SHP77 treated with DMSO at 0.1 percent for 48 hours (cell line): Measurements from ENCODE around the gene TAT.
A peak's percentile ranks its signal among the peaks of the same experiment; 100 is the strongest.
"Not testable (repeated sequence)": the region's sequence is repeated elsewhere in the genome, so short reads cannot be mapped to it uniquely, and the experiment has no call there.

Experiments
- DNase-seq: peaks from one replicate; lab custom pipeline; 2025; lab: John Stamatoyannopoulos, UW

Gene TAT

DNA sequence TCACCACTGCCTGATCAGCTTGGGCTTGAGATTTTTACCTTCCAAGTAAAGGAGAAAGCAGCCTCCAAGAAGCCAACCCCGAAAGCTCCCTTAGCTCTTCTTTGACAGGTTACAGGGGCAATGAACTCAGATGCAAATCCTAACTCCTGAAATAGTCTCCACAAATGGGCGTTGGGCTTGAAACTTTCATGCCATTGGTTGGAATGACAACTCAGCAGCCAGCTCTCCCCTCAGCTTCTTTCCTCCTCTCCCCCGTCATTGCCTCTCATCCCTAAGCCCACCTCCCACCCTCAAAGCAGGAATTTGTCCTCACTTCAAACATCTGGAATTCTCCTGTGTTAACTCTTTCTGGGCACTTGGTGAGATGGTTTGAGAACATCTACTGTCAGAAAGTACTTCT is at the start of gene TAT:
Gene TAT, minus strand, starts transcription at position 122 of the 400 bp plus-strand sequence. CDS start 677 bp downstream, outside the sequence.
- DNase-seq: no peak

DNA sequence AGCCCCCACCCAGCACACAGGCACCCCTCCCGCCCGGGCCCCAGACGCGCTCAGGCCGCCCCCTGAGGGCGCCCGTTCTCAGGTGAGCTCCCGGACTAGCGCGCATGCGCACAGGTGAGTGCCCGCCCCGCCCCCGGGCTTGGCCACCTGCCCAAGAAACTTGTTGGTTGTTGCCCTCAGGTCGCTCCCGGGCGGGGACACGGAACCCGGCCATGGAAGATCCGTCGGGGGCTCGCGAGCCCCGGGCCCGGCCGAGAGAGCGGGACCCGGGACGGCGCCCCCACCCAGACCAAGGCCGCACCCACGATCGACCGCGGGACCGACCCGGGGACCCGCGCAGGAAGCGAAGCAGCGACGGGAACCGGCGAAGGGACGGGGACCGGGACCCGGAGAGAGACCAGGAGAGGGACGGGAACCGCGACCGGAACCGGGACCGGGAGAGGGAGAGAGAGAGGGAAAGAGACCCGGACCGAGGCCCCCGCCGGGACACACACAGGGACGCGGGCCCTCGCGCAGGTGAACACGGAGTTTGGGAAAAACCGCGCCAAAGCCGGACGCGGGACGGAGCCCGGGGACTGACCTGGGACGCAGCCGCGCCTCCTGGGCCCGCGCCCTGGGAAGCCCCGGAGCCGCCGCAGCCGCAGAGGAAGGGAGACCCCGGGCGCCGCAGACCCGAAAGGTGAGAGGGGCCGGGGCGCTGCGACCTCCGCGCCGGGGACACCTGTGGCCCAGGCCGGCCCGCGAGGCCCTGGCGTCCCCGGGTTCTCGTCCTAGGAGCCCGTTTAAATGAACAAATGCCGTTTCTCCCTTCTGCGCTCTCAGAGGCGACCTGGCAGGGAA is 49.3 kb upstream of the TAT start, which contains the start of gene MARVELD3:
Gene MARVELD3, plus strand, starts transcription at position 167 of the 840 bp plus-strand sequence. Its CDS starts 46 bp downstream, at position 213.
- DNase-seq: no peak

DNA sequence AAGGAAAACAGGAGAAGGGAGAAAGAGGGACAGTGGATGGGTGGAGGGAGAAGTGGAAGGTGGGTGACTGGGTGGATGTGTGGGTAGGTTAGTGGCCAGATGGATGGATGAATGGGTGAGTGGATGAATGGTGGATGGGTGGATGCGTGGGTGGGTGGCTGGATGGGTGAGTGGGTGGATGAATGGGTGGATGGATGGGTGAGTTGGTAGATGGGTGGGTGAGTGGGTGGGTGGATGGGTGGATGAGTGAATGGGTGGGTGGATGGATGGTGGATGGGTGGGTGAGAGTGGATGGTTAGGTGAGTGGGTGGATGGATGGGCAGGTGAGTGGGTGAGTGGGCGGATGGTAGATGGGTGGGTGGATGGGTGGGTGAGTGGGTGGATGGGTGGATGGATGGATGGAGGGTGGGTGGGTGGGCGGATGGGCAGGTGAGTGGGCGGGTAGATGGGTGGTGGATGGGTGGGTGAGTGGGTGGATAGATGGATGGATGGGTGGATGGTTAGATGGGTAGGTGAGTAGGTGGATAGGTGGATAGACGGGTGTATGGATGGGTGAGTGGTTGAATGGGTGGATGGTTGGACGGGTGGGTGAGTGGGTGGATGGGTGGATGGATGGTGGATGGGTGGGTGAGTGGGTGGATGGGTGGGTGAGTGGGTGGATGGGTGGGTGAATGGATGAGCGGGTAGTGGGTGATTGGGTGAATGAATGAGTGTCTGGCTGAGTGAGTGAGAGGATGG is 48.4 kb upstream of the TAT start:
- no peak for DNase-seq

DNA sequence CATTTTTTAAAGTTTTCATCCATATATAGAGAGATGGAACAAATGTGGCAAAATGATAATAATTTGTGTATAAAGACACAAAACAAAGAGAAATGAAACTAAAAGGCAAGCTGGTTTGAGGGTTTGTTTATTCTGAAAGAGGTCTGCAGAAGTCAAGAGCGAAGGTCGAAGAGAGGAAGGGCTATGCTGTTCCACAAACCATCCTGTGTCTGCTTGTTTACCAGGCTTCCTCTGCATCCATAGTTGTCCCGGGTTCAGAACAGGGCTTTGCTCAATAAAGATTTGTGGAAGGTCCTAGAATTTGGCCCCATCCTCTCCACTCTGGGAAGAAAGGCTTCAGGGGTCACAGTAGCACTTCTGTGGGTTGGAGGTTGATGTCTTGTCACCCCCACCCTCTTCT is 46.7 kb upstream of the TAT start:
- no peak for DNase-seq

DNA sequence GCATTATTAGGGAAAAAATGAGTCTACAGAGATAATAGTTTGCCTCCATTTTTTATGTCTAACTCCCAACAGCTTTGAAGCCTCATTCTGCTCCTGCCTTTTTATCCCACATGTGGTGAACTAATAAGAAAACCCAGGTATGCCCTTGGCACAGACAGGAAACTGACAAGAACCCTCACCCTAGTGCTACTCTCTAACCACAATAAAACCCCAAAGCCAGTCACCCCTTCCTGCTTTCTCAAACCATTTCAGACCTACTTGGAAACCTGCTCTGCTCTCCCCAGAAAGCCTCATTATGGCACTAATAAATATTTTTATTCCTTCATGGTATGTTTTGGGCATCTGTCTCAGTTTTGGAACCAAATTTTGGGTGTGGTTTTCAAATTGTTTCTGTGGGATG is 45.2 kb upstream of the TAT start:
- no peak for DNase-seq

DNA sequence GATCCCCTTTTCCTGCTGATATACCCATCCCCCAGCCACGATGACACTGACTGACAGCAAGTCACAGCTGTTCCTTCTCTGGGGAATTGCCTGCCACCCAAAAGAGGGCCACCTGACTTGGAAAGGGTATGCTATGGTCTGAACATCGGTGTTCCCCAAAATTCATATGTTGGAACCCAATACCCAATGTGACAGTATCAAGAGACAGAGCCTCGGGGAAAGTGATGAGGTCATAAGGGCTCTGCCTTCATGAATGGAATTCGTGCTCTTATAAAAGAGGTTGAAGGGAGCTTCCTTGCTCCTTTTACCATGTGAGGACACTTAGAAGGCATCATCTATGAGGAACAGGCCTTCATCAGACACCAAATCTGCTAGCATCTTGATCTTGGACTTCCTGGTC is 41.5 kb upstream of the TAT start:
- DNase-seq: no peak

DNA sequence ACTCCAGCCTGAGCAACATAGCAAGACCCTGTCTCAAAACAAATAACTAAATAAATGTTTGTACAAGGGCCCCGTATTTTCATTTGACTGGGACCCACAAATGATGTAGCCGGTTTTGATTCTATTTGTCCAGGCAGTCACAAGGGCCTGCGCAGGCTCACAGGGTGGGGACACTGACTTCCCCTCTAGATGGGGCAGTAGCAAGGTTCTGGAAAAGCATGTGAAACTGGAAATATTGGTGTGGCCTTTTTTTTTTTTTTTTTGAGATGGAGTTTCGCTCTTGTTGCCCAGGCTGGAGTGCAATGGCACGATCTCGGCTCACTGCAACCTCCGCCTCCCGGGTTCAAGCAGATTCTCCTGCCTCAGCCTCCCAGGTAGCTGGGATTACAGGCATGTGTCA is 38.1 kb upstream of the TAT start:
- DNase-seq: not testable (repeated sequence)

DNA sequence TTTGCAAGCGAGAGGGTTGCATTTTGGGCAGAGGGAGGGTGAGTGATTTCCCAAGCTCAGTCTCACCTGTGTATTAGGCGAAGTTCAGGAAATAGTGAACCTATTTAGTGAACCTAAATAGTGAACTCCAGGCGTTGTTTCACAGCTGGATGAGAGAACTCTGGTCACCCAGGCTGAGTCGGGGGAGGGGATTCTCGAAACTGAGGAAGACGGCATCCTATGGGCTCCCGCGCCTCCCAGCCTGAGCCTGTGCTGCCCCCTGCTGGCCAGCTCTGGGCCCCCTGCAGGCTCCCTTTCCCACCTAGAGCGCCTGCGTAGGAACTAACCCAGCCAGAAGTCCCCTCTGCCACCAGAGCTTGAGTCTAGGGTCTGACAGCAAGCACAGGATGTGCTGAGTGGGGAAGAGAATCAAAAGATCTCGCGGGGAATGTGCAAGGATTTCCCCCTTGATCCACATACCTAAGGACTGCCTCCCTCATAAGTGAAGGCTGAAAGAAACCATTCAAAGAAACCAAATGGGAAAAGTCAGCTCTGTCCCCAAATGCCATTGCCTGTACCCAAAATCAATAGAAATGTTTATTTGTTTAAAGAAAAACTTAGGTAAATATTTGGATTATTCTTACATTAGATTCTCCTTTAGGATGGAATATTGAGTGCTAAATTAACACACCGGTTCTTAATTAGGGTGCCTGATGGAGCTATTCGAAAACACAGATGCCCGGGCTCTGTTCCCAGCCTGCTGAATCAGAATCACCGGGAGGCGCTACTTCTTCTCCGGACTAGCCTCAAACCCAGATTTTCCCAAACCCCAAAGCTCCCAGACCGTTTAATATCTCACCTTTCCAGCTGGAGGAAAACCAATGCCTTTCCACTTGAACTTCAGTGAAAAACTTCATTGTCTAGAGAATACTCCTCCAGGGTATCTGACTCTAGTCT is 34.3 kb upstream of the TAT start:
- DNase-seq: peak; percentile 76

DNA sequence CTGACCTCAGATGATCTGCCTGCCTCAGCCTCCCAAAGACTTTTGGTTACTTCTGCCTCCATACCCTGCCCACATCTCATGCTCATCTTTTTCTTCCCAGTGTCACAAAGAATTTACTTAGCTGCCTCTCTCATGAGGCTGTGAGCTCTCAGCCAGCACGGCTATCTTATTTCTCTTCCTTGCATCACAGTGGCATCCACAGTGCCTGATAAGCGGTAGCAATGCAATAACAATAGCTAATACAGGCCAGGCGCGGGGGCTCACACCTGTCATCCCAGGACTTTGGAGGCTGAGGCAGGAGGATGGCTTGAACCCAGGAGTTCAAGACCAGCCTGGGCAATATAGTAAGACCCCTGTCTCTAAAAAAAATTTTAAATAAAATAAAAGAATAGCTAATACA is 33.6 kb upstream of the TAT start:
- no peak for DNase-seq

DNA sequence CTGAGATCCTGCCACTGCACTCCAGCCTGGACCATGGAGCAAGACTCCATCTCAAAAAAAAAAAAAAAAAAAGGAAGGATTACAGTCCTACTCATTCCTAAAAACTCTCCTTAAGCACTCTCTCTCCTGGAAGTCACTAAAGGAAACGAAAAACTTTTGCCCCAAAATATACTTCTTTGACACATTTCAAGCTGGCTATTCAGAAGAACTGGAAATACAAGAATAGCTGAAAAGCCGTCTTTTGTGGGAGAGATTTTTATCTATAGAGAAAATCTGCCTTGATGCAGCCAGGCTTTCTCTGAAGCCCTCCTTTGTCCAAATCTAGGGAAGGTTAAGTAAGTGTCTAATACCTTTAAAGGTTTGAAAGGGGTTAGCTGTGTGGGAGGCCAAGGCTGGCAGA is 32.2 kb upstream of the TAT start:
- DNase-seq: no peak

DNA sequence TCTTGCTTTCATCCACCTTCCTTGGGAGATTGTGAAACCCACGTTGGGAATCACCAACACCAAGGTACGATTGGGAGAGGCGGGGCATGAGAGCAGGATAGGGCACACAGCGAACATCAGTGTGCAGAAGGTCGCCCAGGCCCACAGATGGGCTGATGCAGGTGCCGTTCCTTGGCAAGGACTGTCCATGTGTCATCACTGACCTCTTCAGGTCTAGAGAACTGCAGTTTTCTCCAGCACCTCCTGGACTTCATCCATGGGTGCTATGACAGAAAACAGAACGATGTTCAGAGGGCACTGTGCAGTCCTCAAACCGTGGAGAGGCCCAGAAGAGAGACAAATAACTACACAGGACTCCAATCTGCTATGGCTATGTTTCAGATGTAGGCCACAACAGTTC is 23.9 kb upstream of the TAT start:
- no peak for DNase-seq

DNA sequence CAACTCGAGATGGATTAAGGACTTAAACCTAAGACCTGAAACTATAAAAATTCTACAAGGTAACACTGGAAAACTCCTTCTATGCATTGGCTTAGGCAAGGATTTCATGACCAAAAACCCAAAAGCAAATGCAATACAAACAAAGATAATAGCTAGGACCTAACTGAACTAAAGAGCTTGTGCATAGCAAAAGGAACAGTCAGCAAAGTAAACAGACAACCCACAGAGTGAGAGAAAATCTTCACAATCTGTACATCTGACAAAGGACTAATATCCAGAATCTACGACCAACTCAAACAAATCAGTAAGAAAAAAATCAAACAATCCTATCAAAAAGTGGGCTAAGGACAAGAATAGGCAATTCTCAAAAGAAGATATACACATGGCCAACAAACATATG is 21.5 kb upstream of the TAT start:
- DNase-seq: not testable (repeated sequence)

DNA sequence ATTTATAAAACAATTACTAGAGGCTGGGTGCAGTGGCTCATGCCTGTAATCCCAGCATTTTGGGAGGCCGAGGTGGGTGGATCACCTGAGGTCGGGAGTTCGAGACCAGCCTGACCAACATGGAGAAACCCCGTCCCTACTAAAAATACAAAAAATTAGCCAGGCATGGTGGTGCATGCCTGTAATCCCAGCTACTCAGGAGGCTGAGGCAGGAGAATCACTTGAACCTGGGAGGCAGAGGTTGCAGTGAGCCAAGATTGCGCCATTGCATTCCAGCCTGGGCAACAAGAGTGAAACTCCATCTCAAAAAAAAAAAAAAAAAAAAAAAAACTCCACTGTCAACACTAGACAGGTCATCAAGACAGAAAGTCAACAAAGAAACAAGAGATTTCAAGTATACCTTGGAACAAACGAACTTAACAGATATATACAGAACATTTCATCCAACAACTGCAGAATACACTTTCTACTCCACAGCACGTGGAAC is 18.5 kb upstream of the TAT start:
- not testable (repeated sequence) for DNase-seq

DNA sequence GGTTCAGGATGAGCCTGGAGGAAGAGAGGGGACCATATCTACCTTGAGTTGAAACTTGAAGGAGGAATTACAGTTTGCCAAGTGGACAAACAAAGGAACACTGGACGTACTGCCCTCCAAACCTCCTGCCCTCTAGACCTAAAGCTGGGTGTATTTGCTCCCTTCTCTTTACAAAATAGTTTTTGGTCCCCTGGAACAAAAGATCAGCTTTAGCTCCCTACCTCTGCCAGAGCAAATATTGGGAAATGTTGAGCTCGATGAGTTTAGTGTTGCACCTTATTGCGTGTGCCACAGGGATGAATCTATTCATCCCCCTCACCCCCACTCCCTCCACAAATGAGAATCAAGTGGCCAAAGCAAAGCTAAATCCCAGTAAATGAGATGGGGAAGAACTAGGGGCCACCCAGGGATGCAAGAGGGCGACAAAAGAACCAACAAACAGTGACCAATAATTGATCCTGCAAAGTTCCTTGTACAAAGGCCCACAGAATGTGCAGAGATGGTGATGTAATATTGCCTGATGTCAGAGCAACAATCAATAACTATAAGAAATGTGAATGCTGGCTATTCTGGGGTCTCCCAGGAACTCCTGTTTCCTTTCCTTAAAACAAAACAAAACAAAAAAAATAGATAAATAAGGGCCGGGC is 17.2 kb upstream of the TAT start:
- no peak for DNase-seq

DNA sequence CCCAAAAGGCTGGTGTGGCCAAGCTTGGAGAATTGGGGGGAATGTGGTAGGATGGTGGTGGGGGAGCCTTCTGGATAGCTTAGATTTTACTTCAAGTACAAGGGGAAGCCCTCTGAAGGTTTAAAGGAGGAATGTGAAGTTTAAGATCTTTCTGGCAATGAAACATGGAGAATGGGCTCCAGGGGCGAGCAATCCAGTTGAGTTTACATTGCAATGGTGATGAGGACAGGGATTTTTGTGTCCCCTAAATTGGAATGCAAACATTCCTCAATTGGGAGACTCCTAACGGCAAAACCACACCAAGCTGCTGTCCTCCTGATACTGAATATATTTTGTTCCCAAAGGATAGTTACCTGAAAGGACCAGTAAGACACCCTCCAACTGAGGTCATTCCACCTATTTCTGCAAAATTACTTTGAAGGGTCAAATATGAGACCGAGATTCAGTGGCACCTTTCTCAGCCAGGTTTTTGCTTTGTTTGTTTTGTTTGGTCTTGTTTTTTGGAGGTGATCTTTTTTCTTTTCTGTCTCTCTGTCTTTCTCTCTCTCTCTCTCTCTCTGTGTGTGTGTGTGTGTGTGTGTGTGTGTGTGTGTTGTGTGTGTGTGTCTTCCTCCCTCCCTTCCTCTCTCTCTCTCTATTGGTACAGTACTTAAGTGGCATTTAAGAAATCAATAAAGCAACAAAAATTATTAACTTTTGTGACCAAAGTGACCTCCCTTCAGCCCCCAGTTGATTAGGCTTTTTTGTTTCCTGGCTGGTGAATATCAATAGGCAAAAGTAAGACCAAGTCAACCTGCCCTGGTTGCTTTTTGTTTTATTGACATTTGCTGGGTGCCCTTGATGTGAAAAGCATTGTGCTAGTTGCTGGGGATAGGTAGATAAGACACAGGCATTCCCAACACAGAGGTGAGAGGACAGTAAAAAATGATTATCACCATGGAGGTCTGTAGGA is 16.4 kb upstream of the TAT start:
- DNase-seq: no peak

DNA sequence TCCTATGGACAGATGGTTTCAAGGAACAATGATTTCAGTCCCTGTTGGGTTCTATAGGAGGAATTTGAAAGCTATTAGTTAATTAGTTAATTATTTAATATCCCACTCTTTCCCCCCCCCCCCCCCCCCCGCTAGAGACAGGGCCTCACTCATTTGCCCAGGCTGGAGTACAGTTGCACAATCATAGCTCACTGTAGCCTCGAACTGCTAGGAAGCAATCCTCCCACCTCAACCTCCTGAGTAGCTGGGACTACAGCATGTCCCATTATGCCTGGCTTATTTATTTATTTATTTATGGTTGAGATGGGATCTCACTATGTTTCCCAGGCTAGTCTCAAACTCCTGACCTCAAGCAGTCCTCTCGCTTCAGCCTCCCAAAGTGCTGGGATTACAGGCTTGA is 15.0 kb upstream of the TAT start:
- DNase-seq: no peak

DNA sequence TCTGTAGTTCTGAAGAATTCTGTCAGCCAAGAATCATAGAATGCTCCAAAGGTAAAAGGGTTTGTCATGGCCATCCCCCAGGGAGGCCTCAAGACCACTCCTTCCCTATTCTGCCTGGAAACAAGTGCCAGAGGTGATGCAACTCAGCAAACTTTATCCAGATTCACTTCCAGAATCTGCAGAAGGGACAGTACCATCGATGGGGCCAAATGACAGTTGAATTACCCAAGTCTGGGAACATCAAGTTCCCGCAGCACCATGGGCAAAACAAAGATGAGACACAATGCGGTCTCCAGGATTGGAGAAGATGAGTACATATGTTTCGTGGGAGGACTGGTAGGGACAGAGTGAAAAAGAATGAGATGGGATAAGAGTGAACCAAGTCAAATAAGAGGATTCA is 13.7 kb upstream of the TAT start:
- no peak for DNase-seq

DNA sequence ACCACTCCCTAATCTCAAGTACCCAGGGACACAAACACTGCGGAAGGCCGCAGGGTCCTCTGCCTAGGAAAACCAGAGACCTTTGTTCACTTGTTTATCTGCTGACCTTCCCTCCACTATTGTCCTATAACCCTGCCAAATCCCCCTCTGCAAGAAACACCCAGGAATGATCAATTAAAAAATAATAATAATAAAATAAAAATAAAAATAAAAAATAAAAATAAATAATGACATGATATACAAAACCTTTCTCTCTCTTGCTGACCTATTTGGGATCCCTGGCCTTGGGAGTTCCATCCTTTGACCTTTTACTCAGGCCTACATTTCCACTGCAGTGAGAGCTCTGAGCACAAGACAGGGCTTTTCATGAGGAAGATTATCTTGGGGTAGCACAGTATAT is 13.2 kb upstream of the TAT start:
- not testable (repeated sequence) for DNase-seq

DNA sequence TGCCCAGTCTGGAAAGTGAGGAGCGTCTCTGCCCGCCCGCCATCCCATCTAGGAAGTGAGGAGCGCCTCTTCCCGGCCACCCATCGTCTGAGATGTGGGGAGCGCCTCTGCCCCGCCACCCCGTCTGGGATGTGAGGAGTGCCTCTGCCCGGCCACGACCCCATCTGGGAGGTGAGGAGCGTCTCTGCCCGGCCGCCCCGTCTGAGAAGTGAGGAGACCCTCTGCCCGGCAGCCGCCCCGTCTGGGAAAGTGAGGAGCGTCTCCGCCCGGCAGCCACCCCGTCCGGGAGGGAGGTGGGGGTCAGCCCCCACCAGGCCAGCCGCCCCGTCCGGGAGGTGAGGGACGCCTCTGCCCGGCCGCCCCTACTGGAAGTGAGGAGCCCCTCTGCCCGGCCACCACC is 12.4 kb upstream of the TAT start:
- DNase-seq: not testable (repeated sequence)

DNA sequence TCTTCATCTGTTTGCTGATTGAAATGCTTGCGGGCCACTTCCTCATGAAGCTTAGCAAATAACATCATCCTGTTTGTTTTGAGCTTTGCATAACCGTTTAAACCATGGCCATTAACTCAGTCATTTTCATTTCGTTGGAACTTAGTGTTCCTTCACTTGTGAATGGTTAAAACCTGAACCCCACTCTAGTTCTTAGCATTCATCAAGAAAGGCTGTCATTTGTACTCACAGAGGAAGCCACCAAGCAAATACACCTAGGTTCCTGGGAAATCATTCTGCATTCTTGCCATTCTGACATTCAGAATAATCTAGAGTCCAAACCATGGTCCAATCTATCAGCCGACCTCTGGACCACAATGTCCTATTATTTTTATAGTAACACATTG is 8.4 kb upstream of the TAT start:
- no peak for DNase-seq
